LNCaP clone FGC (cell line): ENCODE results near the gene NPAS1.

Experiments used
- DNase-seq: peaks from one replicate; pipeline ENCODE4 v3.0.0-alpha.2; 2011; ENCODE audit warnings: low read depth
- H3K4me3 ChIP-seq: 2 replicates; pipeline ENCODE4 v1.5.1; 2011; ENCODE audit warnings: mild to moderate bottlenecking, low read depth, low read length, control low read depth
- TF ChIP-seq, protein P1 (sequence below): IDR thresholded peaks from 2 replicates; pipeline ENCODE4 v1.5.1; 2012; ENCODE audit warnings: mild to moderate bottlenecking; ENCODE audit not compliant: control insufficient read depth, insufficient read depth; ENCODE audit errors: extremely low read depth

The NPAS1 gene

GRCh38 chr19:47093841-47094240 lies 74.2 kb downstream of the NPAS1 start:
- no peak for DNase-seq
- TF ChIP-seq, protein P1, sequence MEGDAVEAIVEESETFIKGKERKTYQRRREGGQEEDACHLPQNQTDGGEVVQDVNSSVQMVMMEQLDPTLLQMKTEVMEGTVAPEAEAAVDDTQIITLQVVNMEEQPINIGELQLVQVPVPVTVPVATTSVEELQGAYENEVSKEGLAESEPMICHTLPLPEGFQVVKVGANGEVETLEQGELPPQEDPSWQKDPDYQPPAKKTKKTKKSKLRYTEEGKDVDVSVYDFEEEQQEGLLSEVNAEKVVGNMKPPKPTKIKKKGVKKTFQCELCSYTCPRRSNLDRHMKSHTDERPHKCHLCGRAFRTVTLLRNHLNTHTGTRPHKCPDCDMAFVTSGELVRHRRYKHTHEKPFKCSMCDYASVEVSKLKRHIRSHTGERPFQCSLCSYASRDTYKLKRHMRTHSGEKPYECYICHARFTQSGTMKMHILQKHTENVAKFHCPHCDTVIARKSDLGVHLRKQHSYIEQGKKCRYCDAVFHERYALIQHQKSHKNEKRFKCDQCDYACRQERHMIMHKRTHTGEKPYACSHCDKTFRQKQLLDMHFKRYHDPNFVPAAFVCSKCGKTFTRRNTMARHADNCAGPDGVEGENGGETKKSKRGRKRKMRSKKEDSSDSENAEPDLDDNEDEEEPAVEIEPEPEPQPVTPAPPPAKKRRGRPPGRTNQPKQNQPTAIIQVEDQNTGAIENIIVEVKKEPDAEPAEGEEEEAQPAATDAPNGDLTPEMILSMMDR: no peak
- no peak overlapping the region for H3K4me3 ChIP-seq

- no peak for DNase-seq
- TF ChIP-seq, protein P1: no peak
- H3K4me3 ChIP-seq: no peak overlapping the region
Measured at GRCh38 chr19:47094557-47095475, 75.2 kb downstream of the NPAS1 start.
